GM12864 (cell line): ENCODE results near the gene C16orf87.
A peak's percentile ranks its signal among the peaks of the same experiment; 100 is the strongest.
"Not testable (repeated sequence)": the region's sequence is repeated elsewhere in the genome, so short reads cannot be mapped to it uniquely, and the experiment has no call there.

Experiments used
- DNase-seq: peaks from one replicate; pipeline ENCODE4 v3.0.0-alpha.2; 2011; ENCODE audit warnings: low read depth
- H3K4me3 ChIP-seq: 2 replicates; pipeline ENCODE4 v1.5.1; 2011; ENCODE audit warnings: mild to moderate bottlenecking, low read depth, low read length, control low read depth
- CTCF ChIP-seq: IDR thresholded peaks from 2 replicates; pipeline ENCODE4 v1.5.1; 2011; ENCODE audit warnings: low read depth, mild to moderate bottlenecking, moderate library complexity, low read length, control low read depth, inconsistent platforms; ENCODE audit errors: missing control alignments

C16orf87 gene

GRCh38 chr16:46830902-46831647 is at the start of gene C16orf87:
Gene C16orf87 (minus strand): TSS chr16:46831180. CDS start chr16:46831149, 31 bp downstream.
- no peak for TF ChIP-seq CTCF
- H3K4me3 ChIP-seq = peak within 1 kb of the TSS; percentile 97
- peak; percentile 81 for DNase-seq

GRCh38 chr16:46875243-46875642 is 44.3 kb upstream of the C16orf87 start:
- DNase-seq = no peak
- no peak for TF ChIP-seq CTCF
- H3K4me3 ChIP-seq = no peak overlapping the region

GRCh38 chr16:46873201-46873600 is 42.2 kb upstream of the C16orf87 start:
- H3K4me3 ChIP-seq = no peak overlapping the region
- DNase-seq = no peak
- no peak for TF ChIP-seq CTCF

- no peak overlapping the region for H3K4me3 ChIP-seq
- no peak for DNase-seq
- no peak for TF ChIP-seq CTCF
Measured at GRCh38 chr16:46871597-46871996, 40.6 kb upstream of the C16orf87 start.

- H3K4me3 ChIP-seq, DNase-seq: not testable (repeated sequence)
Measured at GRCh38 chr16:46868891-46869290, 37.9 kb upstream of the C16orf87 start.

GRCh38 chr16:46867486-46867885 is 36.5 kb upstream of the C16orf87 start:
- H3K4me3 ChIP-seq, DNase-seq: not testable (repeated sequence)

GRCh38 chr16:46866286-46866685 is 35.3 kb upstream of the C16orf87 start:
- DNase-seq = no peak
- no peak for TF ChIP-seq CTCF
- H3K4me3 ChIP-seq = no peak overlapping the region
